ENCODE measurements around the gene LDLRAD3.

GRCh38 chr11:35906681-35907080 is 37.2 kb upstream of the LDLRAD3 start:
- no peak for TF ChIP-seq CTCF (optimal IDR thresholded peaks at IDR 0.05 in 1 of 3, IDR thresholded peaks at IDR 0.05 in 1 of 3, conservative IDR thresholded peaks at IDR 0.05 in 1 of 3; ENCODE audit: extremely low read depth in 1 of 3, insufficient read depth in 2 of 3, low read length in 3 of 3)
- no peak for TF ChIP-seq EZH2 (IDR thresholded peaks at IDR 0.05; ENCODE audit: low read length)

Measured in keratinocyte (primary cell).